H9 (cell line): Measurements from ENCODE around the gene MKI67. TPM values are rescaled to one million over a fixed set of nuclear protein-coding genes. Genes with fewer than 3 reads are reported as not detected.

ENCODE experiments used
- DNase-seq: peaks from one replicate; pipeline ENCODE4 v3.0.0-alpha.2; 2017
- H2AFZ ChIP-seq: one replicate; pipeline ENCODE4 v1.6.1; 2013; ENCODE audit warnings: mild to moderate bottlenecking, low read length, control low read depth, moderate library complexity
- H2AK5ac ChIP-seq: 2 replicates; pipeline ENCODE4 v1.6.1; 2013; ENCODE audit warnings: low read length, control low read depth, mixed read lengths; ENCODE audit not compliant: insufficient read length
- H2BK120ac ChIP-seq: one replicate; pipeline ENCODE4 v1.6.1; 2013; ENCODE audit warnings: low read depth, mild to moderate bottlenecking, low read length, control low read depth, inconsistent platforms; ENCODE audit not compliant: poor library complexity, severe bottlenecking
- H2BK12ac ChIP-seq: 2 replicates; pipeline ENCODE4 v1.6.1; 2013; ENCODE audit warnings: low read length, control low read depth, mixed read lengths, low read depth; ENCODE audit not compliant: insufficient read length
- H2BK15ac ChIP-seq: 2 replicates; pipeline ENCODE4 v1.6.1; 2013; ENCODE audit warnings: low read depth, low read length, control low read depth
- H2BK20ac ChIP-seq: one replicate; pipeline ENCODE4 v1.6.1; 2013; ENCODE audit warnings: low read depth, mild to moderate bottlenecking, low read length, control low read depth, inconsistent platforms; ENCODE audit not compliant: poor library complexity, severe bottlenecking
- H2BK5ac ChIP-seq: 2 replicates; pipeline ENCODE4 v1.6.1; 2013; ENCODE audit warnings: low read length, control low read depth, mixed read lengths; ENCODE audit not compliant: insufficient read length
- H3K14ac ChIP-seq: 2 replicates; pipeline ENCODE4 v1.6.1; 2013; ENCODE audit warnings: low read length, control low read depth; ENCODE audit not compliant: insufficient read depth
- H3K18ac ChIP-seq: 2 replicates; pipeline ENCODE4 v1.6.1; 2013; ENCODE audit warnings: low read depth, mild to moderate bottlenecking, mixed read lengths, low read length, control low read depth; ENCODE audit not compliant: insufficient read length
- H3K23ac ChIP-seq: 2 replicates; pipeline ENCODE4 v1.6.1; 2013; ENCODE audit warnings: low read length, control low read depth, mixed read lengths, low read depth; ENCODE audit not compliant: insufficient read length
- H3K23me2 ChIP-seq: 2 replicates; pipeline ENCODE4 v1.6.1; 2013; ENCODE audit warnings: low read depth, mild to moderate bottlenecking, mixed read lengths, low read length, control low read depth; ENCODE audit not compliant: insufficient read length, poor library complexity, severe bottlenecking
- H3K27ac ChIP-seq: 2 replicates; pipeline ENCODE4 v1.5.1; 2013; ENCODE audit warnings: low read length, control low read depth, mixed read lengths, low read depth; ENCODE audit not compliant: insufficient read length
- H3K27me3 ChIP-seq: 2 replicates; pipeline ENCODE4 v1.6.1; 2013; ENCODE audit warnings: low read length, control low read depth, inconsistent platforms; ENCODE audit not compliant: insufficient read depth
- H3K4ac ChIP-seq: 2 replicates; pipeline ENCODE4 v1.6.1; 2013; ENCODE audit warnings: low read depth, mild to moderate bottlenecking, control low read depth, inconsistent platforms, low read length, moderate library complexity
- H3K4me1 ChIP-seq: 2 replicates; pipeline ENCODE4 v1.6.1; 2013; ENCODE audit warnings: low read length, control low read depth, inconsistent platforms; ENCODE audit not compliant: insufficient read depth
- H3K4me2 ChIP-seq: 2 replicates; pipeline ENCODE4 v1.6.1; 2013; ENCODE audit warnings: low read length, control low read depth, mixed read lengths; ENCODE audit not compliant: insufficient read length, insufficient read depth
- H3K56ac ChIP-seq: 2 replicates; pipeline ENCODE4 v1.6.1; 2013; ENCODE audit warnings: low read depth, mild to moderate bottlenecking, mixed read lengths, low read length, control low read depth; ENCODE audit not compliant: insufficient read length
- H3K79me1 ChIP-seq: 2 replicates; pipeline ENCODE4 v1.6.1; 2013; ENCODE audit warnings: low read depth, mild to moderate bottlenecking, moderate library complexity, low read length, control low read depth, inconsistent platforms; ENCODE audit not compliant: insufficient read depth, poor library complexity, severe bottlenecking
- H3K79me2 ChIP-seq: 2 replicates; pipeline ENCODE4 v1.6.1; 2013; ENCODE audit warnings: low read length, control low read depth, inconsistent platforms; ENCODE audit not compliant: insufficient read depth
- H3K9ac ChIP-seq: 2 replicates; pipeline ENCODE4 v1.6.1; 2013; ENCODE audit warnings: low read length, control low read depth, mixed read lengths; ENCODE audit not compliant: insufficient read length; ENCODE audit errors: extremely low read depth
- H3K9me3 ChIP-seq: one replicate; pipeline ENCODE4 v1.6.1; 2013; ENCODE audit warnings: low read depth, low read length, inconsistent platforms; ENCODE audit not compliant: control insufficient read depth
- H3T11ph ChIP-seq: one replicate; pipeline ENCODE4 v1.6.1; 2013; ENCODE audit warnings: mild to moderate bottlenecking, low read length, control low read depth, inconsistent platforms
- H4K20me1 ChIP-seq: one replicate; pipeline ENCODE4 v1.6.1; 2013; ENCODE audit not compliant: control insufficient read depth, insufficient read length, insufficient read depth
- H4K5ac ChIP-seq: 2 replicates; pipeline ENCODE4 v1.6.1; 2013; ENCODE audit warnings: low read depth, mild to moderate bottlenecking, mixed read lengths, low read length, control low read depth; ENCODE audit not compliant: insufficient read length
- H4K8ac ChIP-seq: replicated peaks from 2 replicates; pipeline ENCODE4 v1.6.1; 2013; ENCODE audit warnings: low read length, control low read depth, mixed read lengths, low read depth; ENCODE audit not compliant: insufficient read length
- H4K91ac ChIP-seq: 2 replicates; pipeline ENCODE4 v1.6.1; 2013; ENCODE audit warnings: low read depth, mild to moderate bottlenecking, moderate library complexity, mixed read lengths, low read length, control low read depth; ENCODE audit not compliant: insufficient read length
- H3K27ac Mint-ChIP-seq, 3 experiments: 2 replicates in 2 of 3; 3 replicates in 1 of 3; pipeline ENCODE4 v1.8.0; 2020 to 2021; ENCODE audit warnings: mixed read lengths in 3 of 3, mild to moderate bottlenecking in 1 of 3, moderate library complexity in 1 of 3
- H3K27me3 Mint-ChIP-seq: 2 replicates; pipeline ENCODE4 v1.8.0; 2021; ENCODE audit warnings: low read depth, mild to moderate bottlenecking, moderate library complexity, mixed read lengths
- H3K36me3 Mint-ChIP-seq, 3 experiments: 2 replicates in 2 of 3; 3 replicates in 1 of 3; pipeline ENCODE4 v1.8.0; 2020 to 2021; ENCODE audit warnings: low read depth in 3 of 3, mixed read lengths in 3 of 3; ENCODE audit not compliant: insufficient read depth in 1 of 3
- H3K4me1 Mint-ChIP-seq, 2 experiments: 2 replicates each; pipeline ENCODE4 v1.8.0; 2020; ENCODE audit warnings: mixed read lengths in 2 of 2
- H3K4me3 Mint-ChIP-seq, 2 experiments: 2 replicates in 1 of 2; 3 replicates in 1 of 2; pipeline ENCODE4 v1.8.0; 2020 to 2021; ENCODE audit warnings: mild to moderate bottlenecking in 2 of 2, mixed read lengths in 2 of 2, moderate library complexity in 1 of 2
- H3K9me3 Mint-ChIP-seq, 2 experiments: 2 replicates in 1 of 2; 3 replicates in 1 of 2; pipeline ENCODE4 v1.8.0; 2020; ENCODE audit warnings: mild to moderate bottlenecking in 2 of 2, mixed read lengths in 2 of 2, moderate library complexity in 1 of 2
- CTCF ChIP-seq: fragments of 200-600 bp; sonication (generic); conservative IDR thresholded peaks from 3 replicates; pipeline ENCODE4 v1.8.0; 2021; ENCODE audit warnings: antibody characterized with exemption, mild to moderate bottlenecking
- WGBS: extraction: QIAGEN DNeasy Blood & Tissue Kit; methylation state at CpG from one replicate; pipeline ENCODE4 v1.1.7; 2013; ENCODE audit warnings: missing lambda C conversion rate, low lambda C conversion rate, mixed read lengths; ENCODE audit not compliant: insufficient read length; ENCODE audit errors: extremely low coverage; 5-methylcytosine and 5-hydroxymethylcytosine counted together
- total RNA-seq: library from RNA; stranded (reverse); gene quantifications from 2 replicates; pipeline ENCODE4 v1.2.1, GENCODE V29; 2021

MKI67 gene
- total RNA-seq, 1 experiment from 2014 or later, result 108 TPM

DNA sequence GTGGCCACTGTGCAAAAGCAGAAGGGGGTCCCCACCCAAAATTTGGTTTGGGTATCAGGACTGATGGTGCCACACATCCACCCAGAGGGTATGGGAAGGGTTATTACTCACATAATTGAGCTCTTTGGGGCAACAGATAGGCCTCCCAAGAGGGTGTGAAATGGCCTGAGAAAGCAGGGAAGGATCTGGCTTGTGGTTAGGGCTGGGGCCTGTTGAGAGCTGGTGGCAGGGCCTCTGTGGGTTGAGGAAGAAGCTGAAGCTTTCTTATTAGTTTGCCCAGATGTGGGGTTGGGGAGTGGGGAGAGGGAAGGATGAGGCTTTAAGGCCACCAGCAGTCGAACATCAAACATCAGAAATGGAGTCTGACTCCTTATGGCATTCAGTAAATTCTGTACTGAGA lies 18.3 kb upstream of the MKI67 start:
- H3K79me2 ChIP-seq, result no peaks in the 10 kb centered on the region
- H3K27ac Mint-ChIP-seq, result peak overlapping the region in 1 of 3 experiments; percentile 46; a peak in 1 of 7 replicates
- no peaks in the 10 kb centered on the region for H3K79me1 ChIP-seq
- H2AK5ac ChIP-seq, result no peak overlapping the region
- H2BK120ac ChIP-seq, result no peak overlapping the region
- no peaks in the 10 kb centered on the region for H4K20me1 ChIP-seq
- no peak overlapping the region for H4K8ac ChIP-seq
- H3K9ac ChIP-seq, result no peak overlapping the region
- no peak overlapping the region for H3K56ac ChIP-seq
- no peak overlapping the region for H3K14ac ChIP-seq
- H3K27ac ChIP-seq, result no peak overlapping the region
- H3K23me2 ChIP-seq, result no peaks in the 10 kb centered on the region
- H3K18ac ChIP-seq, result no peak overlapping the region
- no peak overlapping the region for H2AFZ ChIP-seq
- no peak overlapping the region for H3K4me3 Mint-ChIP-seq
- no peak overlapping the region for H2BK5ac ChIP-seq
- DNase-seq, result no peak
- H3K4me2 ChIP-seq, result no peak overlapping the region
- H3K4ac ChIP-seq, result no peak overlapping the region
- TF ChIP-seq CTCF, result no peak
- peaks cover 33% of the 10 kb centered on the region for H3K27me3 Mint-ChIP-seq
- H4K91ac ChIP-seq, result no peak overlapping the region
- H3K23ac ChIP-seq, result no peak overlapping the region
- peaks cover 0 to 2% of the 10 kb centered on the region in 2 experiments; a peak in 1 of 5 replicates for H3K9me3 Mint-ChIP-seq
- H2BK15ac ChIP-seq, result no peak overlapping the region
- H3K4me1 ChIP-seq, result no peaks in the 10 kb centered on the region
- no peak overlapping the region for H3T11ph ChIP-seq
- peaks cover 6 to 9% of the 10 kb centered on the region in 2 experiments for H3K4me1 Mint-ChIP-seq
- H3K9me3 ChIP-seq, result no peaks in the 10 kb centered on the region
- no peak overlapping the region for H2BK20ac ChIP-seq
- H2BK12ac ChIP-seq, result no peak overlapping the region
- no CpG with 5 or more reads among the region's 1 CpG for WGBS
- H4K5ac ChIP-seq, result no peak overlapping the region
- no peaks in the 10 kb centered on the region for H3K27me3 ChIP-seq
- H3K36me3 Mint-ChIP-seq, result no peaks in the 10 kb centered on the region
